ENCODE results near the gene NXN.

DNA sequence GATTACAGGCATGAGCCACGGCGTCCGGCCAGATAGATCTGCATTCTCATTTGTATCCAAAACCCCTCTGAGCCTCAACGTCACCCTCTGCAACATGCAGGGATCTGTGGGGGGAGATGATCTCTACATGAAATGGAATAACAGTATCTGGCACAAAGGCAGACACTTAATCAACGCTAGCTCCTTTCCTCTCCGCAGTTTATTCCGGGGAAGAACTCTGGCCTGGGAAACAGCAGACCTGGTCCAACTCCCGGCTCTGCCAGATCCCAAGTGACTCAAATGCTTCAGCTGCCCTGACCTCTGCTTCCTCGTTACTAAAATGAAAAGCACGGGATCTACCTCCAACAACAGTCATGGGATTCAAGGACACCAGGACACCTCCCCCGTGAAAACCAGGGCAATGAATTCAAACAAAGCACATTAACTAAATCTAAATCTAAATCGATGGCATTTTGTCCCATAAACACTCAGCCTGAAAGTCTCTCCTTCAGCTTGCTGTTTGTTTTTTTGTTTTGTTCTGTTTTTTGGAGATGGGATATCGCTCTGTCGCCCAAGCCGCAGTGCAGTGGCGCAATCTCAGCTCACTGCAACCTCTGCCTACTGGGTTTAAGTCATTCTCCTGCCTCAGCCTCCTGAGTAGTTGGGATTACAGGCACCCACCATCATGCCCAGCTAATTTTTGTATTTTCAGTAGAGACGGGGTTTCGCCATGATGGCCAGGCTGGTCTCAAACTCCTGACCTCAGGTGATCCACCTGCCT, 78.2 kb downstream of the NXN start:
- TF ChIP-seq, protein P1, sequence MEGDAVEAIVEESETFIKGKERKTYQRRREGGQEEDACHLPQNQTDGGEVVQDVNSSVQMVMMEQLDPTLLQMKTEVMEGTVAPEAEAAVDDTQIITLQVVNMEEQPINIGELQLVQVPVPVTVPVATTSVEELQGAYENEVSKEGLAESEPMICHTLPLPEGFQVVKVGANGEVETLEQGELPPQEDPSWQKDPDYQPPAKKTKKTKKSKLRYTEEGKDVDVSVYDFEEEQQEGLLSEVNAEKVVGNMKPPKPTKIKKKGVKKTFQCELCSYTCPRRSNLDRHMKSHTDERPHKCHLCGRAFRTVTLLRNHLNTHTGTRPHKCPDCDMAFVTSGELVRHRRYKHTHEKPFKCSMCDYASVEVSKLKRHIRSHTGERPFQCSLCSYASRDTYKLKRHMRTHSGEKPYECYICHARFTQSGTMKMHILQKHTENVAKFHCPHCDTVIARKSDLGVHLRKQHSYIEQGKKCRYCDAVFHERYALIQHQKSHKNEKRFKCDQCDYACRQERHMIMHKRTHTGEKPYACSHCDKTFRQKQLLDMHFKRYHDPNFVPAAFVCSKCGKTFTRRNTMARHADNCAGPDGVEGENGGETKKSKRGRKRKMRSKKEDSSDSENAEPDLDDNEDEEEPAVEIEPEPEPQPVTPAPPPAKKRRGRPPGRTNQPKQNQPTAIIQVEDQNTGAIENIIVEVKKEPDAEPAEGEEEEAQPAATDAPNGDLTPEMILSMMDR (conservative IDR thresholded peaks at IDR 0.05) = no peak
- no peak for TF ChIP-seq ZFX (IDR thresholded peaks at IDR 0.05)

Measured in C4-2B (cell line).